Smooth muscle cell (in vitro differentiated cells): ENCODE results near the gene CACUL1. TPM values are rescaled to one million over a fixed set of nuclear protein-coding genes. Genes with fewer than 3 reads are reported as not detected.

ENCODE experiments used
- DNase-seq: peaks from one replicate; lab custom pipeline; 2025; ENCODE audit not compliant: unreplicated experiment; lab: John Stamatoyannopoulos, UW
- H2AFZ ChIP-seq: fragments of 200-600 bp; sonication (generic); 2 replicates; pipeline ENCODE4 v1.6.0; 2016; ENCODE audit warnings: antibody characterized with exemption, low read depth, mild to moderate bottlenecking
- H3F3A ChIP-seq: fragments of 200-600 bp; sonication (generic); 2 replicates; pipeline ENCODE4 v1.6.0; 2017; ENCODE audit warnings: antibody characterized with exemption, low read depth
- H3K27ac ChIP-seq: fragments of 200-600 bp; sonication (generic); 2 replicates; pipeline ENCODE4 v1.5.1; 2016; ENCODE audit warnings: low read depth, mild to moderate bottlenecking
- H3K27me3 ChIP-seq: fragments of 200-600 bp; sonication (generic); 2 replicates; pipeline ENCODE4 v1.6.1; 2016; ENCODE audit warnings: low read depth, mild to moderate bottlenecking
- H3K36me3 ChIP-seq: fragments of 200-600 bp; sonication (generic); 2 replicates; pipeline ENCODE4 v1.5.1; 2016; ENCODE audit warnings: low read depth
- H3K4me1 ChIP-seq: fragments of 200-600 bp; sonication (generic); 2 replicates; pipeline ENCODE4 v1.5.1; 2016; ENCODE audit warnings: low read depth
- H3K4me2 ChIP-seq: fragments of 200-600 bp; sonication (generic); 2 replicates; pipeline ENCODE4 v1.6.0; 2016; ENCODE audit warnings: mild to moderate bottlenecking
- H3K4me3 ChIP-seq: fragments of 200-600 bp; sonication (generic); 2 replicates; pipeline ENCODE4 v1.5.1; 2016; ENCODE audit warnings: mild to moderate bottlenecking
- H3K79me2 ChIP-seq: fragments of 200-600 bp; sonication (generic); 2 replicates; pipeline ENCODE4 v1.6.0; 2016; ENCODE audit warnings: low read depth, mild to moderate bottlenecking
- H3K9ac ChIP-seq: fragments of 200-600 bp; sonication (generic); 2 replicates; pipeline ENCODE4 v1.6.0; 2016; ENCODE audit warnings: low read depth
- H3K9me3 ChIP-seq: fragments of 200-600 bp; sonication (generic); replicated peaks from 2 replicates; pipeline ENCODE4 v1.5.1; 2016; ENCODE audit warnings: low read depth
- H4K20me1 ChIP-seq: fragments of 200-600 bp; sonication (generic); 2 replicates; pipeline ENCODE4 v1.6.0; 2016; ENCODE audit warnings: low read depth
- CTCF ChIP-seq: fragments of 200-600 bp; sonication (generic); IDR thresholded peaks from 2 replicates; pipeline ENCODE4 v1.5.1; 2017; ENCODE audit warnings: borderline replicate concordance, mild to moderate bottlenecking, antibody characterized with exemption; ENCODE audit not compliant: insufficient read depth, poor library complexity, severe bottlenecking
- whole genome bisulfite sequencing: methylation state at CpG from one replicate; pipeline ENCODE4 v1.1.7; 2016; ENCODE audit warnings: low lambda C conversion rate; 5-methylcytosine and 5-hydroxymethylcytosine counted together
- polyA plus RNA-seq: library from polyadenylated mRNA; unstranded; fragments of >200 nt; fragmentation: Nextera tagmentation; extraction: Ambion mirVana; gene quantifications from 2 replicates; pipeline ENCODE4 v1.2.1, GENCODE V29; 2016
- total RNA-seq: library from RNA; depleted of rRNA; stranded (reverse); fragments of >200 nt; gene quantifications from 2 replicates; pipeline ENCODE4 v1.2.3, GENCODE V29; 2014

CACUL1 gene
- total and polyA plus RNA-seq, 2 experiments from 2014 or later = 24.8 to 25.6 TPM

DNA sequence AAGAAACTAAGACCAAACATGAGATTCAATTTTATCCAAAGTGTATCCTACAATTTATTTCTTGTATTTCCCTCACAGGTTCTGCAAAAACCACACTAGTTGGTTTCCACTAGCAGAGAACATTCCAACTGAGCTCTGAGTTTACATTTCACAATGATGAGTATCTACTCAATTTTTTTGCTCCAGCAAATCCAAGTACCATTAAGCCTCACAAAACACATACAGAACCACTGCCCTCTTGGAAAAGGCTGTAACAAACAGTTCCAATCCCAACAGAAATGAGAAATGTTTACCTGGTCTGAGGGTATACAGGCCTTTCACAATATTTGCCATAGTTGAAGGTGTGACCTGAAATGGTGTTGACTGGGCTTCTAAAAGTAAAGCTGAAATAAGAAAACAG is 59.9 kb downstream of the CACUL1 start:
- no peaks in the 10 kb centered on the region for H3K79me2 ChIP-seq
- no peak overlapping the region for H2AFZ ChIP-seq
- peaks cover 16% of the 10 kb centered on the region for H3F3A ChIP-seq
- no peaks in the 10 kb centered on the region for H3K27me3 ChIP-seq
- peak overlapping the region; percentile 62 for H3K27ac ChIP-seq
- H3K4me2 ChIP-seq = peak overlapping the region; percentile 25
- TF ChIP-seq CTCF = no peak
- H3K36me3 ChIP-seq = no peaks in the 10 kb centered on the region
- peaks cover 19% of the 10 kb centered on the region for H3K4me1 ChIP-seq
- no peaks in the 10 kb centered on the region for H3K9me3 ChIP-seq
- peaks cover 56% of the 10 kb centered on the region for H4K20me1 ChIP-seq
- H3K4me3 ChIP-seq = no peak overlapping the region
- no peak overlapping the region for H3K9ac ChIP-seq
- no peak for DNase-seq

DNA sequence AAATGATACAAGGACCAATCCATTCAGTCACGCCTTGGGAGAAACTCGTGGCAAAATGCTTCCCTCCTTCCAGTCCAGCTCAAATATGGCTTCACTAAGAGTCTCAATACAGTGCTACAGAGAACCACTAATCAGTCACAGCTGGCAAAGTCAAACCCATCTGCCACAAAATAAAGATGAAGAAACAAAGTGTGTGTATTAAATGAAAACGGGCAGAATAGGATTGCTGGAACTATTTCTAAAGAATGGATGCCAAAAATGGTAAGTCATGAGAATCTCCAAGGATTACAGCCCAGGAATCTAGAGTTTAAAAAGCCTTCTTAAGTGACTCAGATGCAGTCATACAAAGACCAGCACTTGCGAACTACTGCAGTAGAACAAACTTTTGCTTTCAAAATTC is 61.9 kb downstream of the CACUL1 start:
- 55% methylated on average over 4 of the region's 4 CpGs for WGBS
- Histone ChIP-seq H3K79me2 (peaks cover 6% of the 10 kb centered on the region), H3F3A (peaks cover 16% of the 10 kb centered on the region), H3K4me2 (peak overlapping the region; percentile 63), H3K9ac (no peak overlapping the region), H3K36me3 (no peaks in the 10 kb centered on the region), H3K9me3 (no peaks in the 10 kb centered on the region), H3K27ac (peak overlapping the region; percentile 62), H4K20me1 (peaks cover 65% of the 10 kb centered on the region), H3K4me1 (peaks cover 19% of the 10 kb centered on the region), H3K4me3 (no peak overlapping the region), H2AFZ (no peak overlapping the region), H3K27me3 (no peaks in the 10 kb centered on the region)
- TF ChIP-seq CTCF = no peak
- DNase-seq = no peak

GRCh38 chr10:118689070-118689858 is 65.5 kb downstream of the CACUL1 start:
- H3K9me3 ChIP-seq = no peaks in the 10 kb centered on the region

More at GRCh38 chr10:118689070-118689858, 65.5 kb downstream of the CACUL1 start:
- peaks cover 6% of the 10 kb centered on the region for H3K79me2 ChIP-seq
- H3F3A ChIP-seq = peaks cover 4% of the 10 kb centered on the region
- H2AFZ ChIP-seq = no peak overlapping the region
- H3K27me3 ChIP-seq = no peaks in the 10 kb centered on the region
- 96% methylated on average over 4 of the region's 4 CpGs for WGBS
- H3K4me1 ChIP-seq = peaks cover 11% of the 10 kb centered on the region
- TF ChIP-seq CTCF = no peak
- no peak overlapping the region for H3K4me3 ChIP-seq
- DNase-seq = no peak
- no peak overlapping the region for H3K4me2 ChIP-seq
- H3K36me3 ChIP-seq = peaks cover 12% of the 10 kb centered on the region
- H3K27ac ChIP-seq = no peak overlapping the region
- H4K20me1 ChIP-seq = peaks cover 53% of the 10 kb centered on the region
- H3K9ac ChIP-seq = no peak overlapping the region
